Measurements from ENCODE around the gene ZDHHC22. TPM values are rescaled to one million over a fixed set of nuclear protein-coding genes. Genes with fewer than 3 reads are reported as not detected.

The ZDHHC22 gene, protein sequence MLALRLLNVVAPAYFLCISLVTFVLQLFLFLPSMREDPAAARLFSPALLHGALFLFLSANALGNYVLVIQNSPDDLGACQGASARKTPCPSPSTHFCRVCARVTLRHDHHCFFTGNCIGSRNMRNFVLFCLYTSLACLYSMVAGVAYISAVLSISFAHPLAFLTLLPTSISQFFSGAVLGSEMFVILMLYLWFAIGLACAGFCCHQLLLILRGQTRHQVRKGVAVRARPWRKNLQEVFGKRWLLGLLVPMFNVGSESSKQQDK
- not detected in 2 replicates for total RNA-seq

GRCh38 chr14:77141214-77142004 is at the start of gene ZDHHC22:
Gene ZDHHC22 (minus strand): TSS chr14:77141791. CDS start chr14:77139738, 2,053 bp downstream.
- Mint-ChIP-seq H3K36me3 (ENCODE audit: low read depth) (no peaks in the 10 kb centered on the region), H3K4me1 (peaks cover 8% of the 10 kb centered on the region), H3K27me3 (peaks cover 73% of the 10 kb centered on the region), H3K9me3 (no peaks in the 10 kb centered on the region), H3K27ac (no peak within 1 kb of the TSS), H3K4me3 (peak within 1 kb of the TSS; percentile 10)
- intact Hi-C loops (cut with micrococcal nuclease), result no loop called here
- no peak for DNase-seq

GRCh38 chr14:77190977-77191376 is 49.4 kb upstream of the ZDHHC22 start:
- intact Hi-C loops (cut with micrococcal nuclease), result no loop called here
- DNase-seq, result no peak
- no peaks in the 10 kb centered on the region for H3K36me3 Mint-ChIP-seq (ENCODE audit: low read depth)
- H3K9me3 Mint-ChIP-seq, result no peaks in the 10 kb centered on the region
- H3K4me1 Mint-ChIP-seq, result no peaks in the 10 kb centered on the region
- H3K27me3 Mint-ChIP-seq, result peaks cover 19% of the 10 kb centered on the region
- no peak overlapping the region for H3K27ac Mint-ChIP-seq
- no peak overlapping the region for H3K4me3 Mint-ChIP-seq

DNA sequence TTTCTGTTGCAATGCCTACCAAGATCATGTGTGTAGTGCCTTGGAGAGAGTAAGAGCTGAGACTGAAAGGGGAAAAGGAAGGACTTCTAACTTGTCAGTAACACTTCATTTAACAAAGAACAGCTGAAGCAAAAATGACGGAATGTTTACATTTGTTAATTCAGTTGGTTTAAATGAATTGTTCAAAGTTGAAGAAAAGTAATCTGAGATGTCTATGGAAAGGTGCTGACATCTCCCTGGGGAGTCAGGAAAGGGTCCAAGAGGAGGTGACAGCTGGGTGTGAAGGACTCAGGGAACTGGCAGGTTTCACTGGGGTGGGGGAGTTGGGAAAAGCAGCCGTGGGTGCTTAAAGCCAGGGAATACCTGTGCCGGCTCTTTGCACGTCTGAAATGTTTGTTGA is 47.9 kb upstream of the ZDHHC22 start:
- Mint-ChIP-seq H3K27me3 (peaks cover 19% of the 10 kb centered on the region), H3K9me3 (no peaks in the 10 kb centered on the region), H3K27ac (no peak overlapping the region), H3K4me3 (no peak overlapping the region), H3K4me1 (peaks cover 6% of the 10 kb centered on the region), H3K36me3 (ENCODE audit: low read depth) (no peaks in the 10 kb centered on the region)
- DNase-seq, result no peak
- intact Hi-C loops (cut with micrococcal nuclease), result no loop called here

DNA sequence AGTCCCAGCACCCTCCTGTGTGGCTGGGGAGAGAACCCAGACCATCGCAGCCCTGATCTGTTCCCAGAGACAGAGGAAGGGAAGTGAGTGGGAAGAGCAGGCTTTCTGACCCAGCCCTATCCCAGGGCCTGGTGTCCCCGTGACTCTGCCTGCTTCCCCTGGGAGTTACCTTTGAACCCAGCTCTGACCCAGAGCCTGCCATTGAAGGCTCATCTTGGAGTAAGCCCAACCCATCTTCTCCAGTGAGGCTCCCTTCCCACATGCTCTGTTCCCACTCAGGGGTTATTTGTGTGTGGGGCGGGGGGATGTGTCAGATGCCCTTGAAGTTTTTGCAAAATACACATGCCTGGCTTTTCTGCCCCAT is 46.0 kb upstream of the ZDHHC22 start:
- intact Hi-C loops (cut with micrococcal nuclease), result no loop called here
- DNase-seq, result no peak
- Mint-ChIP-seq H3K27ac (no peak overlapping the region), H3K4me1 (peaks cover 9% of the 10 kb centered on the region), H3K36me3 (ENCODE audit: low read depth) (no peaks in the 10 kb centered on the region), H3K4me3 (no peak overlapping the region), H3K9me3 (no peaks in the 10 kb centered on the region), H3K27me3 (peaks cover 22% of the 10 kb centered on the region)

- H3K4me3 Mint-ChIP-seq, result no peak overlapping the region
- peaks cover 13% of the 10 kb centered on the region for H3K4me1 Mint-ChIP-seq
- no peak for DNase-seq
- intact Hi-C loops (cut with micrococcal nuclease), result no loop called here
- no peak overlapping the region for H3K27ac Mint-ChIP-seq
- H3K9me3 Mint-ChIP-seq, result no peaks in the 10 kb centered on the region
- H3K36me3 Mint-ChIP-seq (ENCODE audit: low read depth), result no peaks in the 10 kb centered on the region
- H3K27me3 Mint-ChIP-seq, result peaks cover 20% of the 10 kb centered on the region
Observed at GRCh38 chr14:77186911-77187648, 45.5 kb upstream of the ZDHHC22 start.

DNA sequence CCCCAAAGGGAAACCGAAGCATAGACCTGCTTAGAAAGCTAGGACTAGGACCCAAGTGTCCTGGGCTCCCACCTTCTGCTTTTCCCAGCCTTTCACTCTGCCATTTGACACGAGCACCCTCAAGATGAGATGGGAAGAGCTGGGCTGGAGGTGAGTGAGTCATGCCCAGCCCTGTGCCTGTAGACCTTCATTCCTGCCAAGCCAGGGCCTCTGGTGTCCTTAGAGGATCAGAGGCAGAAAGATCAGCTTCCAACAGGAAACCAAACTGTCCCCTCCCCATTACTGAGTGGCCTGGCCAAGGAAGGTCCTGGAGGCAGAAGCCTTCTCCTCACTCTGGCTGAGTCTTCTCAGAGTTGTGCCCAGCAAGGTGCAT is 43.5 kb upstream of the ZDHHC22 start:
- intact Hi-C loops (cut with micrococcal nuclease), result no loop called here
- DNase-seq, result no peak
- H3K4me1 Mint-ChIP-seq, result peaks cover 18% of the 10 kb centered on the region
- H3K4me3 Mint-ChIP-seq, result no peak overlapping the region
- no peaks in the 10 kb centered on the region for H3K9me3 Mint-ChIP-seq
- peaks cover 27% of the 10 kb centered on the region for H3K27me3 Mint-ChIP-seq
- H3K27ac Mint-ChIP-seq, result no peak overlapping the region
- no peaks in the 10 kb centered on the region for H3K36me3 Mint-ChIP-seq (ENCODE audit: low read depth)

GRCh38 chr14:77184396-77185092 is 43.0 kb upstream of the ZDHHC22 start:
- H3K27me3 Mint-ChIP-seq, result peaks cover 28% of the 10 kb centered on the region
- DNase-seq, result no peak
- H3K36me3 Mint-ChIP-seq (ENCODE audit: low read depth), result no peaks in the 10 kb centered on the region
- H3K9me3 Mint-ChIP-seq, result no peaks in the 10 kb centered on the region
- H3K4me3 Mint-ChIP-seq, result no peak overlapping the region
- peak overlapping the region; percentile 38 for H3K27ac Mint-ChIP-seq
- intact Hi-C loops (cut with micrococcal nuclease), result no loop called here
- H3K4me1 Mint-ChIP-seq, result peaks cover 18% of the 10 kb centered on the region

DNA sequence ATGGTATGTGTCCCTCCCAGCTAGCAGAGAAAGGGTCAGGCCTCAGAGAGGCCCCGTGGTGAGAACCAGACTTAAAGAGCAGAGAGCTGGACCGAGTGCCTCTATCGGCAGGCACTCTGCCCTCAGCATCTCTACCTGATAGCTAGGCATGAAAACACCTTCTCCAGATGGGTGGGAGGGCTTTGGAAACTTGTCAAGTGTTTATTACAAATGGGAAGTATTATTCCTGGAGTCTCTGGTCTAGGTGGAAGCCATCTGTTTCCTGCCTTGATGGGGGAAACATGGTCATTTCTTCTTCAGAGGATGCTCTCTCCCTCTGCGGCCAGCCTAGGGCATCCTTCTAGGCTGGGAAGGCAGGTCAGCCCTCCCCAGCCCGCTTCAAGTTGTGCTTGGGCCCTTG is 42.3 kb upstream of the ZDHHC22 start:
- H3K27ac Mint-ChIP-seq, result no peak overlapping the region
- no peak for DNase-seq
- H3K36me3 Mint-ChIP-seq (ENCODE audit: low read depth), result no peaks in the 10 kb centered on the region
- H3K9me3 Mint-ChIP-seq, result no peaks in the 10 kb centered on the region
- H3K27me3 Mint-ChIP-seq, result peaks cover 24% of the 10 kb centered on the region
- no peak overlapping the region for H3K4me3 Mint-ChIP-seq
- H3K4me1 Mint-ChIP-seq, result peaks cover 18% of the 10 kb centered on the region
- intact Hi-C loops (cut with micrococcal nuclease), result no loop called here

- Mint-ChIP-seq H3K4me1 (peaks cover 18% of the 10 kb centered on the region), H3K9me3 (no peaks in the 10 kb centered on the region), H3K27ac (peak within 1 kb of the TSS; percentile 56), H3K4me3 (peak within 1 kb of the TSS; percentile 75), H3K36me3 (ENCODE audit: low read depth) (no peaks in the 10 kb centered on the region), H3K27me3 (peaks cover 28% of the 10 kb centered on the region)
- peak; percentile 83 for DNase-seq
- intact Hi-C loops (cut with micrococcal nuclease), result no loop called here
Observed at GRCh38 chr14:77181603-77182437, 40.2 kb upstream of the ZDHHC22 start, which contains the start of gene TMEM63C. Gene TMEM63C (plus strand): TSS chr14:77181798. CDS start chr14:77218814, 37,016 bp downstream.

GRCh38 chr14:77180726-77181602 is 39.4 kb upstream of the ZDHHC22 start:
- DNase-seq, result no peak

GRCh38 chr14:77178656-77179055 is 37.1 kb upstream of the ZDHHC22 start:
- Mint-ChIP-seq H3K27ac (no peak overlapping the region), H3K27me3 (peaks cover 35% of the 10 kb centered on the region), H3K4me3 (no peak overlapping the region), H3K4me1 (peaks cover 13% of the 10 kb centered on the region), H3K36me3 (ENCODE audit: low read depth) (no peaks in the 10 kb centered on the region), H3K9me3 (no peaks in the 10 kb centered on the region)
- intact Hi-C loops (cut with micrococcal nuclease), result no loop called here
- DNase-seq, result no peak

More at GRCh38 chr14:77180726-77181602, 39.4 kb upstream of the ZDHHC22 start:
- H3K36me3 Mint-ChIP-seq (ENCODE audit: low read depth), result no peaks in the 10 kb centered on the region
- H3K27me3 Mint-ChIP-seq, result peaks cover 32% of the 10 kb centered on the region
- peak overlapping the region; percentile 56 for H3K27ac Mint-ChIP-seq
- peak overlapping the region; percentile 75 for H3K4me3 Mint-ChIP-seq
- intact Hi-C loops (cut with micrococcal nuclease), result no loop called here
- peaks cover 21% of the 10 kb centered on the region for H3K4me1 Mint-ChIP-seq
- no peaks in the 10 kb centered on the region for H3K9me3 Mint-ChIP-seq

GRCh38 chr14:77177702-77178101 is 36.1 kb upstream of the ZDHHC22 start:
- H3K27ac Mint-ChIP-seq, result no peak overlapping the region
- DNase-seq, result no peak
- H3K4me1 Mint-ChIP-seq, result peaks cover 12% of the 10 kb centered on the region
- no peak overlapping the region for H3K4me3 Mint-ChIP-seq
- no peaks in the 10 kb centered on the region for H3K36me3 Mint-ChIP-seq (ENCODE audit: low read depth)
- intact Hi-C loops (cut with micrococcal nuclease), result no loop called here
- H3K27me3 Mint-ChIP-seq, result peaks cover 36% of the 10 kb centered on the region
- no peaks in the 10 kb centered on the region for H3K9me3 Mint-ChIP-seq
